K562 (cell line): Measurements from ENCODE around the gene PACRG. TPM values are rescaled to one million over a fixed set of nuclear protein-coding genes. Genes with fewer than 3 reads are reported as not detected.

Experiments used
- ATAC-seq: fragments of 200-7000 bp; cut with Tn5 transposase; 3 replicates; pipeline ENCODE4 v1.9.1; 2020; ENCODE audit warnings: moderate library complexity
- BruUV-seq: library from RNA; stranded (reverse); fragments of 400-500 nt; replicated peaks from 2 replicates; lab custom pipeline; 2021; lab: Mats Ljungman, UMichigan
- CTCF ChIA-PET: fragments of 300-600 bp; formaldehyde crosslinking; extraction: SDS; loops from one replicate; lab custom pipeline; 2021; ENCODE audit warnings: low intra/inter-chr PET ratio; lab: Yijun Ruan, JAX
- POLR2A ChIA-PET: fragments of 300-600, 350-650 bp; sonication (Branson Sonifier 250); formaldehyde crosslinking; extraction: SDS; loops from one replicate; lab custom pipeline; 2021; ENCODE audit warnings: antibody characterized with exemption, inconsistent platforms; lab: Yijun Ruan, JAX
- DNase-seq, 4 experiments: peaks; one replicate each; pipeline versions ENCODE4 v3.0.0 to v3.0.0-alpha.2; 2011 to 2018; ENCODE audit warnings: low spot score in 3 of 4, mixed read lengths in 3 of 4; ENCODE audit errors: extremely low read depth in 1 of 4
- FAIRE-seq: peaks from 2 replicates; lab custom pipeline; 2011; peaks lifted over from hg19 to GRCh38; lab: Jason Lieb, UNC
- H2AFZ ChIP-seq: 2 replicates; pipeline ENCODE4 v1.6.0; 2011; ENCODE audit warnings: low read depth, low read length, control low read depth, inconsistent platforms
- H3K27ac ChIP-seq: fragments of 200-600 bp; 3 replicates; pipeline ENCODE4 v1.8.0; 2011; ENCODE audit warnings: low read depth, mild to moderate bottlenecking, control low read depth, inconsistent platforms, low read length, moderate library complexity, mixed read lengths; ENCODE audit errors: extremely low read depth
- H3K27me3 ChIP-seq, 2 experiments: fragments of 300-600 bp in 1 of 2; 2 replicates in 1 of 2; 3 replicates in 1 of 2; pipeline versions ENCODE4 v1.6.0 to v1.8.0; 2011; ENCODE audit warnings: inconsistent platforms in 2 of 2, low read length in 2 of 2, mild to moderate bottlenecking in 1 of 2, mixed read lengths in 1 of 2, moderate library complexity in 1 of 2; ENCODE audit not compliant: control insufficient read depth in 2 of 2, insufficient read depth in 2 of 2
- H3K36me3 ChIP-seq: fragments of 300-600 bp; 3 replicates; pipeline ENCODE4 v1.8.0; 2011; ENCODE audit warnings: mild to moderate bottlenecking, low read length, inconsistent platforms; ENCODE audit not compliant: control insufficient read depth, insufficient read depth
- H3K4me1 ChIP-seq, 2 experiments: fragments of 200-600 bp in 1 of 2; replicated peaks in 1 of 2; 2 replicates in 1 of 2; 3 replicates in 1 of 2; pipeline versions ENCODE4 v1.5.1 to v1.8.0; 2011; ENCODE audit warnings: inconsistent platforms in 2 of 2, low read length in 2 of 2, mild to moderate bottlenecking in 1 of 2, mixed read lengths in 1 of 2, moderate library complexity in 1 of 2; ENCODE audit not compliant: control insufficient read depth in 2 of 2, insufficient read depth in 2 of 2
- H3K4me2 ChIP-seq: 2 replicates; pipeline ENCODE4 v1.6.1; 2011; ENCODE audit warnings: low read length, control low read depth, inconsistent platforms, mixed read lengths; ENCODE audit not compliant: insufficient read depth
- H3K4me3 ChIP-seq: fragments of 200-600 bp; sonication (generic), shearing (Covaris generic); 2 replicates; pipeline ENCODE4 v1.5.1; 2016; ENCODE audit warnings: control low read depth, inconsistent platforms
- H3K79me2 ChIP-seq: fragments of 200-600 bp; 3 replicates; pipeline ENCODE4 v1.8.0; 2011; ENCODE audit warnings: low read length, inconsistent platforms; ENCODE audit not compliant: control insufficient read depth, insufficient read depth
- H3K9ac ChIP-seq, 2 experiments: 2 replicates each; pipeline versions ENCODE4 v1.6.0 to v1.6.1; 2011; ENCODE audit warnings: low read depth in 2 of 2, low read length in 2 of 2, control low read depth in 1 of 2, inconsistent platforms in 1 of 2, mild to moderate bottlenecking in 1 of 2, mixed read lengths in 1 of 2; ENCODE audit not compliant: insufficient read depth in 1 of 2
- H3K9me1 ChIP-seq: one replicate; pipeline ENCODE4 v1.6.0; 2011; ENCODE audit warnings: inconsistent platforms, mild to moderate bottlenecking, low read length, moderate library complexity; ENCODE audit not compliant: control insufficient read depth, insufficient read depth
- H3K9me3 ChIP-seq: replicated peaks from 2 replicates; pipeline ENCODE4 v1.5.1; 2011; ENCODE audit warnings: low read depth, low read length, inconsistent platforms; ENCODE audit not compliant: control insufficient read depth, insufficient read depth
- H4K20me1 ChIP-seq: replicated peaks from 2 replicates; pipeline ENCODE4 v1.6.1; 2011; ENCODE audit warnings: low read length, inconsistent platforms, mixed read lengths; ENCODE audit not compliant: control insufficient read depth, insufficient read depth
- CEBPG ChIP-seq, 3 experiments: fragments of 200-800 bp in 1 of 3; sonication (Bioruptor generic) in 1 of 3; sonication (generic) in 1 of 3; formaldehyde crosslinking in 1 of 3; IDR thresholded peaks in 2 of 3; conservative IDR thresholded peaks in 1 of 3; 2 replicates each; pipeline versions ENCODE4 v1.6.1 to v1.8.0; 2016 to 2022; ENCODE audit warnings: missing compliant biosample characterization in 2 of 3, missing genetic modification characterization in 2 of 3, mild to moderate bottlenecking in 1 of 3, missing genetic modification reagents in 1 of 3
- HINFP ChIP-seq: fragments of 450-650 bp; conservative IDR thresholded peaks from 2 replicates; pipeline ENCODE4 v1.6.1; 2016; ENCODE audit warnings: missing genetic modification characterization, low read depth, mild to moderate bottlenecking, control low read depth, missing compliant biosample characterization
- WGBS: fragments of 100-300 bp; shearing (Covaris generic); methylation state at CpG from one replicate; pipeline ENCODE4 v1.1.6; 2016; ENCODE audit warnings: low coverage, mixed read lengths; ENCODE audit not compliant: insufficient coverage; ENCODE audit errors: missing lambda C conversion rate; 5-methylcytosine and 5-hydroxymethylcytosine counted together
- in situ Hi-C: fragments of 300-500 bp; cut with MboI; formaldehyde crosslinking; loops from 4 replicates; pipeline ENCODE4 v1.15.0; 2018; ENCODE audit warnings: inconsistent platforms, mixed read lengths
- intact Hi-C: fragments of 100-400 bp; cut with micrococcal nuclease; formaldehyde crosslinking; loops from 2 replicates; pipeline ENCODE4 v1.14.2; 2022
- polyA plus RNA-seq, 8 experiments: library from polyadenylated mRNA; depleted of rRNA in 4 of 8; stranded (reverse) in 5 of 8; unstranded in 3 of 8; fragments of >200 nt; fragmentation: Nextera tagmentation in 2 of 8; fragmentation: Illumina TruSeq in 1 of 8; extraction: Ambion mirVana in 2 of 8; extraction: Trizol in 1 of 8; gene quantifications; 2 replicates each; pipeline versions ENCODE4 v1.2.1 to v1.2.3, GENCODE V29; 2011 to 2014; ENCODE audit warnings: inconsistent platforms in 1 of 8, missing spikeins in 1 of 8
- total RNA-seq, 7 experiments: library from RNA; depleted of rRNA in 6 of 7; stranded (reverse); fragments of >200 nt in 6 of 7; fragmentation: Illumina TruSeq in 2 of 7; extraction: Trizol in 2 of 7; gene quantifications; 2 replicates each; pipeline versions ENCODE4 v1.2.1 to v1.2.3, GENCODE V29; 2011 to 2021; ENCODE audit warnings: low replicate concordance in 1 of 7

PACRG gene
- total and polyA plus RNA-seq, 9 of the 15 experiments (the other 6 are each of a cell fraction or from before 2014, with no cell fraction given), result 0.04 TPM; not detected in 8

DNA sequence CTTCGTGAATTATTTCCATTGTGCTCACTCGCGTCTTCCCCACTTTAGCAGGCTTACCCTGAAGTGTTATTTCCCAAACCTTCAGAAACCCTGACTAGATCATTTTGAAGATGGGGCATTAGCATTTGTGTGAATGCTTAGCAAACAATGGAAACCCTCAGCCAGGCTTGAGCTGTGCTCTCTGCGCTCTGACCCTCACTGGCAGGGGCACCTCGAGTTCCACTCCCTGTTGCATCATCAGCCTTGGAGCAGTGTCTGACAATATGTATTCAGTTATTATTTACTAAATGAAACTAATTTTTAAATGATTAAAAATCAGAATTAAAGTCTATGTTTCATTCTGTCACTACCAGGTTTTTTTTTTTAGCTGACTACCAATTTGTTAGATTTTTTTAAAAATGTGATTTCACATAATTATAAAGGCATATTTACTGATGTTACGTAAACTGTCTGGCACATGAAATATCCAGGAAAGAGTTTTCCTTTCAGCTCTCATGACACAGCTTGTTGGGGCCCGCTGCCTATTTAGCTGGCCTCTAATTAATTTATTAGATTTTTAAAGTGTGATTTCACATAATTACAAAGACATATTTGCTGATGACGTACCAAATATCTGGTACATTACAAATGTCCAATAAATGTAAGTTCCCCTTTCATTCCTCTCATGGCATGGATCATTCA is 155.2 kb downstream of the PACRG start:
- Histone ChIP-seq H3K9me3 (no peaks in the 10 kb centered on the region), H3K9ac (no peak overlapping the region), H3K27ac (no peak overlapping the region), H3K79me2 (no peaks in the 10 kb centered on the region), H3K27me3 (no peaks in the 10 kb centered on the region), H3K4me1 (no peaks in the 10 kb centered on the region), H4K20me1 (no peaks in the 10 kb centered on the region), H3K9me1 (no peaks in the 10 kb centered on the region), H3K36me3 (no peaks in the 10 kb centered on the region), H2AFZ (no peak overlapping the region), H3K4me2 (no peak overlapping the region), H3K4me3 (no peak overlapping the region)
- ChIA-PET CTCF (no interaction called here), POLR2A (no interaction called here)
- BruUV-seq, result no TSS peak
- TF ChIP-seq HINFP (tag) (no peak), CEBPG (CRISPR knock-in tag; IDR thresholded peaks at IDR 0.05) (no peak), CEBPG (tag; conservative IDR thresholded peaks at IDR 0.05 in 1 of 2, IDR thresholded peaks at IDR 0.05 in 1 of 2) (peak in 1 of 2 experiments; percentile 37; a peak in 1 of 4 replicates)
- ATAC-seq (no peak), FAIRE-seq (no peak), DNase-seq (no peak)
- in situ Hi-C loops, result no loop called here
- intact Hi-C loops, result no loop called here
- WGBS, result 0% methylated on average over 8 of the region's 8 CpGs
